ENCODE measurements around the gene PHACTR3.

Gene PHACTR3

GRCh38 chr20:59805786-59806577 is 201.6 kb downstream of the PHACTR3 start:
- TF ChIP-seq ZFX (IDR thresholded peaks at IDR 0.05) (no peak), CTCF (conservative IDR thresholded peaks at IDR 0.05) (no peak)
- H3K27ac ChIP-seq = no peak overlapping the region

- TF ChIP-seq CTCF (conservative IDR thresholded peaks at IDR 0.05) = no peak
- H3K27ac ChIP-seq = no peak overlapping the region
These were observed 202.2 kb downstream of the PHACTR3 start for GRCh38 chr20:59806578-59806975.

- H3K27ac ChIP-seq = no peak overlapping the region
- no peak for TF ChIP-seq CTCF (conservative IDR thresholded peaks at IDR 0.05)
These were observed 203.8 kb downstream of the PHACTR3 start for GRCh38 chr20:59807909-59808728.

GRCh38 chr20:59808729-59809381 is 204.5 kb downstream of the PHACTR3 start:
- no peak overlapping the region for H3K27ac ChIP-seq
- TF ChIP-seq CTCF (conservative IDR thresholded peaks at IDR 0.05) (no peak), ZFX (IDR thresholded peaks at IDR 0.05) (no peak)

GRCh38 chr20:59809630-59810448 is 205.5 kb downstream of the PHACTR3 start:
- TF ChIP-seq ZFX (IDR thresholded peaks at IDR 0.05) = no peak
- no peak for TF ChIP-seq CTCF (conservative IDR thresholded peaks at IDR 0.05)
- H3K27ac ChIP-seq = no peak overlapping the region

- TF ChIP-seq CTCF (conservative IDR thresholded peaks at IDR 0.05) = no peak
- TF ChIP-seq ZFX (IDR thresholded peaks at IDR 0.05) = no peak
These were observed 206.3 kb downstream of the PHACTR3 start for GRCh38 chr20:59810449-59811187.

More at GRCh38 chr20:59810449-59811187, 206.3 kb downstream of the PHACTR3 start:
- H3K27ac ChIP-seq = no peak overlapping the region

Measured in C4-2B (cell line).